Upper lobe of right lung (tissue), 1 donor: ENCODE measurements around the gene TMEM119. TPM values are rescaled to one million over a fixed set of nuclear protein-coding genes. Genes with fewer than 3 reads are reported as not detected.

ENCODE experiments used
- ATAC-seq: fragments of 200-7000 bp; cut with Tn5 transposase; one replicate; pipeline ENCODE4 v1.9.1; 2020; ENCODE audit warnings: mild to moderate bottlenecking, moderate library complexity
- DNase-seq: peaks from one replicate; pipeline ENCODE4 v3.0.0-alpha.2; 2020
- H3K27ac ChIP-seq: fragments of 200-600 bp; one replicate; pipeline ENCODE4 v1.8.0; 2022
- H3K27me3 ChIP-seq: fragments of 200-600 bp; one replicate; pipeline ENCODE4 v1.8.0; 2022; ENCODE audit warnings: mild to moderate bottlenecking
- H3K36me3 ChIP-seq: fragments of 200-600 bp; one replicate; pipeline ENCODE4 v1.8.0; 2022
- H3K4me1 ChIP-seq: fragments of 200-600 bp; one replicate; pipeline ENCODE4 v1.8.0; 2022
- H3K4me3 ChIP-seq: fragments of 200-600 bp; one replicate; pipeline ENCODE4 v1.8.0; 2022; ENCODE audit warnings: mild to moderate bottlenecking
- H3K9me3 ChIP-seq: fragments of 200-600 bp; one replicate; pipeline ENCODE4 v1.8.0; 2022
- intact Hi-C: fragments of 100-400 bp; cut with DNase I; formaldehyde crosslinking; loops from one replicate; pipeline ENCODE4 v1.11.0; 2022
- total RNA-seq: library from RNA; stranded (reverse); fragmentation: NEBNext Ultra II Directional; extraction: Animal tissue kit (Norgen Biotek cat#: 25700); gene quantifications from one replicate; pipeline ENCODE4 v1.2.1, GENCODE V29; 2021
- TF ChIP-seq, protein P1 (sequence below): fragments of 200-600 bp; IDR thresholded peaks from one replicate; pipeline ENCODE4 v1.8.0; 2022; ENCODE audit warnings: antibody characterized with exemption
- donor health status: DM: no; HTN: yes; CAD: no; lungs with severe emphysema.

Gene TMEM119
- total RNA-seq, 1 donor from 2014 or later: 43.8 TPM

GRCh38 chr12:108567406-108568337 lies 30.2 kb downstream of the TMEM119 start:
- TF ChIP-seq, protein P1, sequence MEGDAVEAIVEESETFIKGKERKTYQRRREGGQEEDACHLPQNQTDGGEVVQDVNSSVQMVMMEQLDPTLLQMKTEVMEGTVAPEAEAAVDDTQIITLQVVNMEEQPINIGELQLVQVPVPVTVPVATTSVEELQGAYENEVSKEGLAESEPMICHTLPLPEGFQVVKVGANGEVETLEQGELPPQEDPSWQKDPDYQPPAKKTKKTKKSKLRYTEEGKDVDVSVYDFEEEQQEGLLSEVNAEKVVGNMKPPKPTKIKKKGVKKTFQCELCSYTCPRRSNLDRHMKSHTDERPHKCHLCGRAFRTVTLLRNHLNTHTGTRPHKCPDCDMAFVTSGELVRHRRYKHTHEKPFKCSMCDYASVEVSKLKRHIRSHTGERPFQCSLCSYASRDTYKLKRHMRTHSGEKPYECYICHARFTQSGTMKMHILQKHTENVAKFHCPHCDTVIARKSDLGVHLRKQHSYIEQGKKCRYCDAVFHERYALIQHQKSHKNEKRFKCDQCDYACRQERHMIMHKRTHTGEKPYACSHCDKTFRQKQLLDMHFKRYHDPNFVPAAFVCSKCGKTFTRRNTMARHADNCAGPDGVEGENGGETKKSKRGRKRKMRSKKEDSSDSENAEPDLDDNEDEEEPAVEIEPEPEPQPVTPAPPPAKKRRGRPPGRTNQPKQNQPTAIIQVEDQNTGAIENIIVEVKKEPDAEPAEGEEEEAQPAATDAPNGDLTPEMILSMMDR: no peak
- H3K36me3 ChIP-seq: peaks cover 64% of the 10 kb centered on the region
- no peaks in the 10 kb centered on the region for H3K9me3 ChIP-seq
- no peak overlapping the region for H3K4me3 ChIP-seq
- intact Hi-C loops: loop anchor here (10.0 kb wide), 1 partner anchor 237 kb away; no protein-coding TSS in a partner anchor
- no peaks in the 10 kb centered on the region for H3K27me3 ChIP-seq
- ATAC-seq (peak; percentile 45), DNase-seq (no peak)
- peak overlapping the region; percentile 43 for H3K27ac ChIP-seq
- H3K4me1 ChIP-seq: peaks cover 36% of the 10 kb centered on the region

DNA sequence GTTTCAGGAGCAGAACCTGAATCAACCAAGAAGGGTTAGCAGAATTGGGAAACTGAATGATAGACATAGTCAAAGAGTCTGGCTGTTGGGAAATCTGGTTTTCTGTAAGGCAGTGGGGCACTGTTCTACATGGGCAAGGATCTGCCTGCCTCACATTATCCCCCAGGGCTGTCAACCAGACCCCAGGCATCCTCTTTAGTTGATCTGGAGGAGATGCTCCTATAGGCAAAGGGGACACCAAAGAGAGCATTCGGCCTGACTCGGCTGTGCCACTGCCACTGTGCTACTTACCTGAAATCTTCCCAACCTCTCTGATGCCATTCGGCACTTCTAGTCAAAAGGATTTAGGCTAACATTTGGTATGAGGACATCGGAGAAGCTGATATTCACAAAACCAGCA lies 31.4 kb downstream of the TMEM119 start:
- DNase-seq: no peak

DNA sequence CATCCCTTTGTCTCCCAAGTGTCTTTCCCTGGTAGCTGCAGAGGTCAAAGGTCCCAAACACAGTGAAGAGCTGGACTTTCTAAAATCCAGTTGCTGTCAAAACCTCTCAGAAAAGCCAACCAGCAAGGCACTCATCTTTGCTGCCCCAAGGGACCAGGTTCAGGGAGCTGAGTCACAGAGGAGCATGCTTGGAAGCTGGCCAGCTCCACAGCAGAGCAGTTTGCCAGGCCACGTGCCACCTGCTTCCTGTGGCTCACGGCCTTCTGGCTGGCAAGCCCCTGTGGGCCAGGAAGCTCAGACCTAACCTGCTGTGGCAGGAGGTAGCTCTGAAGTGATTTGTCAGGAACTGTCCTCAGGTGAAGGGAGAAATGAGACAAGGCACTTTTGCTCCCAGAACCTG lies 31.9 kb downstream of the TMEM119 start:
- peak; percentile 1 for ATAC-seq
- peak; percentile 89 for DNase-seq
- no peak overlapping the region for H3K4me3 ChIP-seq
- H3K36me3 ChIP-seq: peaks cover 64% of the 10 kb centered on the region
- intact Hi-C loops: loop anchor here (10.0 kb wide), 1 partner anchor 239 kb away; no protein-coding TSS in a partner anchor
- H3K27ac ChIP-seq: peak overlapping the region; percentile 43
- no peaks in the 10 kb centered on the region for H3K9me3 ChIP-seq
- H3K27me3 ChIP-seq: no peaks in the 10 kb centered on the region
- H3K4me1 ChIP-seq: peaks cover 36% of the 10 kb centered on the region
- TF ChIP-seq, protein P1: no peak

More for the DNA sequence above, 31.4 kb downstream of the TMEM119 start:
- H3K36me3 ChIP-seq: peaks cover 64% of the 10 kb centered on the region
- H3K4me1 ChIP-seq: peaks cover 36% of the 10 kb centered on the region
- peak overlapping the region; percentile 43 for H3K27ac ChIP-seq
- TF ChIP-seq, protein P1: no peak
- H3K27me3 ChIP-seq: no peaks in the 10 kb centered on the region
- intact Hi-C loops: loop anchor here (10.0 kb wide), 1 partner anchor 238 kb away; no protein-coding TSS in a partner anchor
- no peak for ATAC-seq
- no peak overlapping the region for H3K4me3 ChIP-seq
- H3K9me3 ChIP-seq: no peaks in the 10 kb centered on the region

DNA sequence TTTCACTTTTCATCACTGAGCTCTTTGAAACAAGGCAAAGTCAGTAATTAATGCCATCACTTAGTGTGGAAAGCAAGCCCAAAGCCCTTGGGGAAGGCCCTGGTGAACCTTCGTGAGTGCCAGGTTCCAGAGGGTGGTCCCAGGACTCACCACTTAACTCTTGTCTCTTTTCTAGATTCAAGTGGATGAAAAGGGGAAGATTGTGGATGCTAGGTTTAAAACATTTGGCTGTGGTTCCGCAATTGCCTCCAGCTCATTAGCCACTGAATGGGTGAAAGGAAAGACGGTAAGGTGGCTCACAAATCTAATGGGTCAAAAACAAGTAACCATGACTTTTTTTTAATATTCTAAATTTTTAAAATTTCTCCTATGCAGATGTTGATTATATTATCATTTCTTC lies 32.7 kb downstream of the TMEM119 start:
- ATAC-seq (no peak), DNase-seq (no peak)
- Histone ChIP-seq H3K27ac (no peak overlapping the region), H3K36me3 (peaks cover 63% of the 10 kb centered on the region), H3K4me1 (peaks cover 36% of the 10 kb centered on the region), H3K27me3 (no peaks in the 10 kb centered on the region), H3K9me3 (no peaks in the 10 kb centered on the region), H3K4me3 (no peak overlapping the region)
- intact Hi-C loops: loop anchor here (10.0 kb wide), 1 partner anchor 240 kb away; no protein-coding TSS in a partner anchor
- TF ChIP-seq, protein P1: no peak

DNA sequence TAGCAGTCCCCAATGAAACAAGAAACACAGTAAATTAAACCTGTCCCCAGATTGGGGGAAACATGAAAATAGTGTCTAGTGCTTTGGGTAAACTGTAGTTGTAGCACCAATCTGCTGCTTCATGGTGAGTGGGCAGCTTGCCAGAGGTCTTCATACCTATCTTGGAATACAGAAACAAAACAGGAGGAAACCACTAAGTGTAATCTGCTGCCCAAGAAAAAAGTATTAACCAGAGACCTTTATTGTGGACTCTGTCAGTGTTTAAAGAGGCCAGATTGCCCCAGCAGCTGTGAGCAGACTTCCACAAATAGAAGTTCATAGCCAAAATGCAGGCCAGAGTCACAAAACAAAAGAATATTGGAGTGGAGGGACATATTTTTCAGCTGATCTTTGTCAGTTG lies 33.2 kb downstream of the TMEM119 start:
- intact Hi-C loops: loop anchor here (5.0 to 10.0 kb wide), 2 partner anchors 53 to 240 kb away; no protein-coding TSS in a partner anchor

More for the DNA sequence above, 33.2 kb downstream of the TMEM119 start:
- no peak for ATAC-seq
- no peaks in the 10 kb centered on the region for H3K27me3 ChIP-seq
- H3K27ac ChIP-seq: no peak overlapping the region
- H3K4me1 ChIP-seq: peaks cover 40% of the 10 kb centered on the region
- no peak for DNase-seq
- TF ChIP-seq, protein P1: no peak
- no peaks in the 10 kb centered on the region for H3K9me3 ChIP-seq
- H3K4me3 ChIP-seq: no peak overlapping the region
- H3K36me3 ChIP-seq: peaks cover 59% of the 10 kb centered on the region
